ENCODE results near the gene PDE4D. TPM values are rescaled to one million over a fixed set of nuclear protein-coding genes. Genes with fewer than 3 reads are reported as not detected.
A peak's percentile ranks its signal among the peaks of the same experiment; 100 is the strongest.

PDE4D gene
- total and polyA plus RNA-seq, 2 donors (not counting 3 experiments of a cell fraction or from before 2014, with no cell fraction given): 34.5 to 51.2 TPM

GRCh38 chr5:59724482-59725391 lies 168.8 kb downstream of the PDE4D start:
- ChIA-PET POLR2A (no interaction called here), CTCF (interaction anchor here (0.6 to 2.7 kb wide), 15 partner anchors 8 to 536 kb away, joined by 3 to 14 read pairs (median 5); no protein-coding TSS in a partner anchor)
- Histone ChIP-seq H3K9me3 (replicated peaks; ENCODE audit: control insufficient read depth, insufficient read depth, low read length) (no peaks in the 10 kb centered on the region), H3K27ac (ENCODE audit: insufficient read depth, low read depth, low read length) (no peak overlapping the region), H3K4me3 (replicated peaks in 1 of 3; ENCODE audit: insufficient read depth in 1 of 3, low read depth in 1 of 3, low read length in 3 of 3) (no peak overlapping the region), H3K79me2 (ENCODE audit: control insufficient read depth, insufficient read depth, low read length) (no peaks in the 10 kb centered on the region), H2AFZ (ENCODE audit: low read depth, low read length) (no peak overlapping the region), H4K20me1 (replicated peaks; ENCODE audit: control insufficient read depth, extremely low read depth, insufficient read depth, low read length) (peaks cover 2% of the 10 kb centered on the region), H3K4me2 (ENCODE audit: insufficient read depth, low read length) (no peak overlapping the region), H3K27me3 (ENCODE audit: control insufficient read depth in 2 of 2, insufficient read depth in 2 of 2, low read length in 2 of 2) (no peaks in the 10 kb centered on the region), H3K4me1 (ENCODE audit: control insufficient read depth, extremely low read depth, insufficient read depth, low read length) (peaks cover 17% of the 10 kb centered on the region), H3K9me1 (replicated peaks; ENCODE audit: control insufficient read depth, extremely low read depth, insufficient read depth, low read length) (no peaks in the 10 kb centered on the region), H3K9ac (replicated peaks; ENCODE audit: extremely low read depth, insufficient read depth, low read length) (no peak overlapping the region), H3K36me3 (ENCODE audit: control insufficient read depth in 2 of 2, extremely low read depth in 1 of 2, insufficient read depth in 2 of 2, low read length in 2 of 2) (no peaks in the 10 kb centered on the region)
- FAIRE-seq: peak; percentile 40
- peak; percentile 39 for DNase-seq (ENCODE audit: low read depth, low spot score)
- intact Hi-C loops (cut with micrococcal nuclease): loop anchor here (1.0 to 2.0 kb wide), 5 partner anchors 42 to 334 kb away; no protein-coding TSS in a partner anchor
- no TSS peak for BruUV-seq (replicated peaks)
- dilution Hi-C loops (cut with MboI; ENCODE audit: extremely low pct_ligation_motif_present, low sequenced_read_pairs): no loop called here
- TF ChIP-seq POLR2AphosphoS5 (IDR thresholded peaks at IDR 0.05; ENCODE audit: insufficient read depth, low read depth, low read length) (no peak), MYC (IDR thresholded peaks at IDR 0.05; ENCODE audit: low read depth, low read length) (no peak), POLR2A (IDR thresholded peaks at IDR 0.05; ENCODE audit: low read depth, low read length) (no peak)
- TF ChIP-seq, protein P1, sequence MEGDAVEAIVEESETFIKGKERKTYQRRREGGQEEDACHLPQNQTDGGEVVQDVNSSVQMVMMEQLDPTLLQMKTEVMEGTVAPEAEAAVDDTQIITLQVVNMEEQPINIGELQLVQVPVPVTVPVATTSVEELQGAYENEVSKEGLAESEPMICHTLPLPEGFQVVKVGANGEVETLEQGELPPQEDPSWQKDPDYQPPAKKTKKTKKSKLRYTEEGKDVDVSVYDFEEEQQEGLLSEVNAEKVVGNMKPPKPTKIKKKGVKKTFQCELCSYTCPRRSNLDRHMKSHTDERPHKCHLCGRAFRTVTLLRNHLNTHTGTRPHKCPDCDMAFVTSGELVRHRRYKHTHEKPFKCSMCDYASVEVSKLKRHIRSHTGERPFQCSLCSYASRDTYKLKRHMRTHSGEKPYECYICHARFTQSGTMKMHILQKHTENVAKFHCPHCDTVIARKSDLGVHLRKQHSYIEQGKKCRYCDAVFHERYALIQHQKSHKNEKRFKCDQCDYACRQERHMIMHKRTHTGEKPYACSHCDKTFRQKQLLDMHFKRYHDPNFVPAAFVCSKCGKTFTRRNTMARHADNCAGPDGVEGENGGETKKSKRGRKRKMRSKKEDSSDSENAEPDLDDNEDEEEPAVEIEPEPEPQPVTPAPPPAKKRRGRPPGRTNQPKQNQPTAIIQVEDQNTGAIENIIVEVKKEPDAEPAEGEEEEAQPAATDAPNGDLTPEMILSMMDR (IDR thresholded peaks at IDR 0.05; ENCODE audit: extremely low read depth in 1 of 2, insufficient read depth in 1 of 2, low read depth in 1 of 2, low read length in 2 of 2): peak; percentile 36 to 66

Data from endothelial cell of umbilical vein (primary cell).